ENCODE measurements around the gene SETD2. TPM values are rescaled to one million over a fixed set of nuclear protein-coding genes. Genes with fewer than 3 reads are reported as not detected.

Gene SETD2
- total RNA-seq, 1 experiment from 2014 or later = 60.8 TPM

DNA sequence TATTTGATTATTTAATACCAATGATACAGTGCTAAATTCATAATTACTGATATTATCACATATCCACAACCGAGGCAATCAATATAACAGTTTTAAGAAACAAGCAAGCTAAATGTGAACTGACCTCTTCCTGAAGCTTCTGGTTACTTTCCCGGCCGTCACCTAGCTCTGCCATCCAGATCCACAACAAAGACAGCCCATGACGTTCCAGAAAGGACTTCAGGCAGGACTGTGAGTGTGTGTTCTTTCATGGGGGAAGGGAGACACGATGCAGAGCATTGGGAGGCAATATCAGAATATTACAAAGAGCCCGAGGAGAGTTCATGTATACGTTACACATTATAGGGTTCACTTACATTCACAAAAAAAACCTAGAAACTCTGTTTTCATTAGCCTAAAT is 77.8 kb downstream of the SETD2 start:
- WGBS (ENCODE audit: extremely low coverage, insufficient read length, low lambda C conversion rate) = no CpG with 5 or more reads among the region's 7 CpGs
- no peak overlapping the region for H3K14ac ChIP-seq (ENCODE audit: insufficient read depth, low read length)
- no peaks in the 10 kb centered on the region for H3K9me3 Mint-ChIP-seq

More for the DNA sequence above, 77.8 kb downstream of the SETD2 start:
- Histone ChIP-seq H3K23ac (ENCODE audit: insufficient read length, low read depth, low read length) (no peak overlapping the region), H3K23me2 (ENCODE audit: insufficient read length, low read depth, low read length, poor library complexity, severe bottlenecking) (no peaks in the 10 kb centered on the region), H4K91ac (ENCODE audit: insufficient read length, low read depth, low read length) (no peak overlapping the region), H2BK5ac (ENCODE audit: insufficient read length, low read length) (no peak overlapping the region), H4K8ac (replicated peaks; ENCODE audit: insufficient read length, low read depth, low read length) (no peak overlapping the region), H3K9me3 (ENCODE audit: control insufficient read depth, low read depth, low read length) (no peaks in the 10 kb centered on the region), H2BK120ac (ENCODE audit: low read depth, low read length, poor library complexity, severe bottlenecking) (no peak overlapping the region), H4K20me1 (ENCODE audit: control insufficient read depth, insufficient read depth, insufficient read length) (no peaks in the 10 kb centered on the region), H3K27me3 (ENCODE audit: insufficient read depth, low read length) (no peaks in the 10 kb centered on the region), H3K4me1 (ENCODE audit: insufficient read depth, low read length) (no peaks in the 10 kb centered on the region), H3K4ac (ENCODE audit: low read depth, low read length) (no peak overlapping the region), H2BK20ac (ENCODE audit: low read depth, low read length, poor library complexity, severe bottlenecking) (no peak overlapping the region), H2AK5ac (ENCODE audit: insufficient read length, low read length) (no peak overlapping the region), H3K27ac (ENCODE audit: insufficient read length, low read depth, low read length) (no peak overlapping the region), H4K5ac (ENCODE audit: insufficient read length, low read depth, low read length) (no peak overlapping the region), H2AFZ (ENCODE audit: low read length) (no peak overlapping the region), H3T11ph (ENCODE audit: low read length) (no peak overlapping the region), H3K4me2 (ENCODE audit: insufficient read depth, insufficient read length, low read length) (no peak overlapping the region), H2BK12ac (ENCODE audit: insufficient read length, low read depth, low read length) (no peak overlapping the region), H3K9ac (ENCODE audit: extremely low read depth, insufficient read length, low read length) (no peak overlapping the region), H3K56ac (ENCODE audit: insufficient read length, low read depth, low read length) (no peak overlapping the region), H3K79me1 (ENCODE audit: insufficient read depth, low read depth, low read length, poor library complexity, severe bottlenecking) (peaks cover 2% of the 10 kb centered on the region), H3K79me2 (ENCODE audit: insufficient read depth, low read length) (no peaks in the 10 kb centered on the region), H3K18ac (ENCODE audit: insufficient read length, low read depth, low read length) (no peak overlapping the region), H2BK15ac (ENCODE audit: low read depth, low read length) (no peak overlapping the region)
- TF ChIP-seq CTCF (conservative IDR thresholded peaks at IDR 0.05) = no peak
- no peak overlapping the region; a peak in 1 of 7 replicates for H3K27ac Mint-ChIP-seq
- no peaks in the 10 kb centered on the region for H3K27me3 Mint-ChIP-seq (ENCODE audit: low read depth)
- DNase-seq = no peak
- peaks cover 16 to 67% (median 57%) of the 10 kb centered on the region in 3 experiments; a peak in 6 of 7 replicates for H3K36me3 Mint-ChIP-seq (ENCODE audit: insufficient read depth in 1 of 3, low read depth in 3 of 3)
- no peaks in the 10 kb centered on the region for H3K4me1 Mint-ChIP-seq
- no peak overlapping the region for H3K4me3 Mint-ChIP-seq

All from H9 (cell line).